Left renal cortex interstitium (tissue), 4 donors: ENCODE measurements around the gene ATAD3A. TPM values are rescaled to one million over a fixed set of nuclear protein-coding genes. Genes with fewer than 3 reads are reported as not detected.
"Not testable (repeated sequence)": the region's sequence is repeated elsewhere in the genome, so short reads cannot be mapped to it uniquely, and the experiment has no call there.

Source experiments
- DNase-seq, 4 donors: peaks; one replicate each; pipeline ENCODE4 v3.0.0-alpha.2; 2013; ENCODE audit warnings: low read depth in 4 of 4, low spot score in 2 of 4, missing footprints in 1 of 4
- polyA plus RNA-seq, 4 donors: library from polyadenylated mRNA; unstranded; fragments of 120-200 nt; gene quantifications; one replicate each; pipeline ENCODE4 v1.2.1, GENCODE V29; 2013; ENCODE audit not compliant: insufficient read length in 4 of 4

The ATAD3A gene
- polyA plus RNA-seq, 4 donors: 15.8 to 31.6 (median 24.4) TPM

GRCh38 chr1:1489231-1489630 is 22.7 kb upstream of the ATAD3A start:
- DNase-seq: no peak

DNA sequence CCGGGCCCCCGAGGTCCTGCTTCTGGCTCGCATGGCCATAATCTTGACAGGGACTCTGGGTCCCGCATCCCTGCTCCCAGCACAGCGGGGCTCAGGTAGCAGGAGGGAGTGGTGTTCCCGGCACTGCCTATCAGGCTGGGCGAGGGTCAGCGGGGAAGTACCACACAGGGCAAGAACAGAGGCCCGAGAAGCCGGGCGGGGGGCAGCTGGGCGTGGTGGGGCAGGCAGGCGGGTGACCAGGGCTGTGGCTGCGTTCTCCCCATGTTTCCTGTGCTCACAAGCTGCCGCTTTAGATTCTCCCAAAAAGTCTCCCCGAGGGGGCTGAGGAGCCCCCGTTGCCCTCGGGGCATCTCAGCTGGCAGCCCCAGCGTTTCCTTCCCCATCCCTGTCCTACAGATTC is 22.1 kb upstream of the ATAD3A start:
- DNase-seq: no peak

- DNase-seq: no peak
Observed at GRCh38 chr1:1490633-1491230, 21.2 kb upstream of the ATAD3A start.

DNA sequence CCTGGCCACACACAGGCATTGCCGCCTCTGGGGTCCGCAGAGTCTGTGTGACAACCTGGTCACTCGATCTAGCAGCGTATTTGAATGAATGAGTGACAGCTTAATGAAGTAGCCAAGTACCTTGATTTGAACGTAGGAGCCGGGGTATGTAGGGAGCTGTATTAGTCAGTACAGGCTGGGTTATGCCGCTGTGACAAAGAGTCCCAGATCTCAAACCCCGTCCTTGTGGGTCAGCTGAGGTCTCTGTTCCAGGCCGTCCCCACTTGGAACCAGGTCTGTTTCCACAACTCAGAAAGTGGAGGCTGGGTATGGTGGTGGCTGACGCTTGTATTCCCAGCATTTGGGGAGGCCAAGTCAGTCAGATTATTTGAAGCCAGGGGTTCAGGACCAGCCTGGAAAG is 20.4 kb upstream of the ATAD3A start:
- no peak for DNase-seq

DNA sequence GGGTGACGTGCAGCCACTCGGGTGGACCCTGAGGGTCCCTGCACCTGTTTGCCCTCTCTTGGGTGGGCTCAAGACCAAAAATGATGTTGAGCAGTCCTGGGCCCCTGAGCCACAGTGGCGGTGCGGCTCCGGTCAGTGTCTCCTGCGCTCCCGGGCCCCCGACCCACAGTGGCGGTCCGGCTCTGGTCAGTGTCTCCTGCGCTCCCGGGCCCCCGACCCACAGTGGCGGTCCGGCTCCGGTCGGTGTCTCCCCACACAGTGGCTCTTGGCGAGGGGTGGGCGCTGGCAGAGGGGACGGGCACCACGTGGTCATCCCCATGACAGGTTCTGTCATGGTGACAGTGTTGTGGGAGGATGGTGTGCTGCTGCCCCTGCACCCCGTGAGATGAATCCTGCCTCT is 17.7 kb upstream of the ATAD3A start:
- DNase-seq: not testable (repeated sequence)

DNA sequence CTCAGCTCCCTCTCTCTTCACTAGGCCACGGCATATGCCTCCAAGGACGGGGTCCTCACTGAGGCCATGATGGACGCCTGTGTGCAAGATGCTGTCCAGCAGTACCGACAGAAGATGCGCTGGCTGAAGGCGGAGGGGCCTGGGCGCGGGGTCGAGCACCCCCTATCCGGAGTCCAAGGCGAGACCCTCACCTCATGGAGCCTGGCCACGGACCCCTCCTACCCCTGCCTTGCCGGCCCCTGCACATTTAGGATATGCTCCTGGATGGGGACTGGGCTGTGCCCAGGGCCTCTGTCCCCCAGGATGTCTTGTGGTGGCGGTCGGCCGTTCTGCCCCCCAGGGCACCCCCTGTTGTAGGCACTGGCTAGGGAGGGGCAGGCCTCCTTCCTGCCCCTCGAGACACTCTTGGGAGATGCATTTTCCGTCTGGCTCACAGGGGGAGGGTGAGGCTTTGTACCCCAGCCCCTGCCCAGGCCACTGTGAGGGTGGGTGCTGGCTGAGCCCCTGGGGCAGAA is 16.4 kb upstream of the ATAD3A start:
- DNase-seq: not testable (repeated sequence)

DNA sequence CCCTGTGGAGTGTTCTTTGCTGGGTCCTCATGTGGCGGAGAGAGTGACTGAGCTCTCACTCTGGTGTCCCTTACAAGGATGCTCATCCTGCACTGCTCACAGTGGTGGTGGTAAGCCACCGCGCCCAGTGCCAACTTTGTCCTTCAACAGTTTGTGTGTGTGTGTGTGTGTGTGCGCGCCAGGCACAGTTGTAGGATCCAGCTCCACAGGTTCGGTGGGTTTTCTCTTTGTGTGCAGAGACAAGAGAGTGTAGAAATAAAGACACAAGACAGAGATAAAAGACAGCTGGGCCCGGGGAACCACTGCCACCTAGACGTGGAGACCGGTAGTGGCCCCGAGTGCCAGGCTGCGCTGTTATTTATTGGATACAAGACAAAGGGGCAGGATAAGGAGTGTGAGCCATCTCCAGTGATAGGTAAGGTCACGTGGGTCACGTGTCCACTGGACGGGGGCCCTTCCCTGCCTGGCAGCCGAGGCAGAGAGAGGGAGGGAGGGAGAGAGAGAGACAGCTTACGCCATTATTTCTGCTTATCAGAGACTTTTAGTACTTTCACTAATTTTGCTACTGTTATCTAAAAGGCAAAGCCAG is 7.1 kb upstream of the ATAD3A start:
- peak in 2 of 4 donors; percentile 34 to 36 for DNase-seq

GRCh38 chr1:1505366-1505798 is 6.6 kb upstream of the ATAD3A start:
- DNase-seq: not testable (repeated sequence)

- not testable (repeated sequence) for DNase-seq
Observed at GRCh38 chr1:1505801-1506200, 6.2 kb upstream of the ATAD3A start.

- no peak for DNase-seq
Observed at GRCh38 chr1:1507305-1507704, 4.7 kb upstream of the ATAD3A start.

GRCh38 chr1:1508775-1509464 is 3.0 kb upstream of the ATAD3A start:
- not testable (repeated sequence) for DNase-seq

DNA sequence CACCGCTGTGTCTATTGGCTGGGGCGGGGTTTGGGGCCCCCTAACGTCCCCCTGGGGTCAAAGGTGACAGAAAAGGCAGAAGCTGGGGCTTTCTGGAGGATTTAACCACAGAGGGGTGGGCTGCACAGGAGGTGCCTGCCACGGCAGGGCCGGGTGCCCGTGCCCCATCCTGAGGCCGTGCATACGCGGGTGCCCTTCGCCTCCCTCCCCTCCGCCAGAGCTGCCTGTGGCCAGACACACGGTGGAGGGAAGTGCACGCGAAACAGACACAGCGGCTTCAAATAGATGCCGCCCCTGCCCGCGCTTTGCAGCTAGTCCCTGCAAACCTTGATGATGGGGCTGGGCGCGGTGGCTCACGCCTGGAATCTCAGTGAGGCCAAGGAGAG is 2.5 kb upstream of the ATAD3A start:
- DNase-seq: not testable (repeated sequence)

DNA sequence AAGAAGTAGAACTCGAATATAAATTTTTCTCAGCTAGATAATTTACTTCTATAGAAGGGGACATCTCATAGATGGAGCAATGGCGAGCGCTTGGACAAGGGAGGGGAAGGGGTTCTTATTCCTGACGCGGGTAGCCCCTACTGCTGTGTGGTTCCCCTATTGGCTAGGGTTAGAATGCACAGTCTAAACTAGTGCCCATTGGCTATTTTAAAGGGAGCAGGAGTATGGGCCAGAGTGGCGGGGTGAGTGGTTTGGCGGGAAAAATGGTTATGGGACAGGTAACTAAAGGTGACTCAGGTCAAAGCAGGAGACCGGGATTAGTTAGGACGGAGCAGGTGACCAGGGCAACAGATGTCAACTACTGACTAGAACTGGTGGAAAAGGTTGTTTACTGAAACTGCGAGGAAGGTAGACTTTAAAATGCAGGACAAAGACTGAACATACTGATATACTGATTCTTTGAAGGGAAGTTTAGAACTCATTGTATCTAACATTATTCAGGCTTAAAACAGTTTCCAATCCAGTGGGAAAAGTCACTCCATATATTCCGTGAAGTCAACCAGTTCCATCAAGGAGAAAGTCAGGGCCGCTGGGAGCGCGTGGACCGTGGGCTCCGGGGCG is 940 bp upstream of the ATAD3A start:
- DNase-seq: peak in 1 of 4 donors; percentile 1

GRCh38 chr1:1512425-1512824 is 463 bp downstream of the ATAD3A start:
- DNase-seq: not testable (repeated sequence)

DNA sequence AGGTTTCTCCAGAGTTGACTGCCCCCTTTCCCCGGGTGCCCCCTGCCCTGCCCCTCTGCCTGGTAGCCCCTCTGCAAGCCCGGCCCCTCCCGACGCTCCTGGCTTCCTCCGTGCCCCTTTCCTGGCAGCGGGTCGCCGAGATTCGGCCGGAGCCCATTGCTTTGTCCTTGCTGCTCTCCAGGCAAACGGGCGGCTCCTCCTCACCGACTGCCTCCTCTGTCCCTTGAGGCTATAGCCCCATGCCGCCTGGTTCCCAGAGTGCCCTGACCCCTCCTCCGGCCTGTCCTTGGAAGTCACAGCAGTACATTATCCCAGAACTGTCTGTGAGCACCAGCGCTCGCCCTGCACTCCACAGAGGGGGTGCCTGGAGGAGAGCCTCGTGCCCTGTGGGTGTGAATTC is 1.7 kb downstream of the ATAD3A start:
- DNase-seq: not testable (repeated sequence)

DNA sequence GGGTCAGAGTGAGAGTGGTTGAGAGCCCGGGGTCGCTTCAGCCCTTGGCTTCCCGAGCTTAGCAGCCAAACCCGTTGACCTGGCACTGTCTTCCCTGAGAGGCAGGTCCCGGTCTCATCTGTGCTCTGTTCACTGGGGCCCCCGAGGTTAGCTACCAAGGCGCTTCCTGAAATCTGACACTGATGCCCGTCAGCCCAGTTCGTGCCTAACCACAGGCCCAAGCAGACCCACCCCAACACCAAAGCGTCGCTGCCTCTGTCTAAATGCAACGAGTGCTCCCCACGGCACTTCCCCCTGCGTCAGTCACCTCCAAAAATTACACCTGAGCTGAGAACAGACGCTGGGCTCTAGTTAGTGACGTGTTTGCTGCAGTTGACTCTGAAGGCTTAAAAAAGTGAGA is 2.4 kb downstream of the ATAD3A start:
- DNase-seq: not testable (repeated sequence)

GRCh38 chr1:1516923-1517322 is 5.0 kb downstream of the ATAD3A start:
- DNase-seq: not testable (repeated sequence)

DNA sequence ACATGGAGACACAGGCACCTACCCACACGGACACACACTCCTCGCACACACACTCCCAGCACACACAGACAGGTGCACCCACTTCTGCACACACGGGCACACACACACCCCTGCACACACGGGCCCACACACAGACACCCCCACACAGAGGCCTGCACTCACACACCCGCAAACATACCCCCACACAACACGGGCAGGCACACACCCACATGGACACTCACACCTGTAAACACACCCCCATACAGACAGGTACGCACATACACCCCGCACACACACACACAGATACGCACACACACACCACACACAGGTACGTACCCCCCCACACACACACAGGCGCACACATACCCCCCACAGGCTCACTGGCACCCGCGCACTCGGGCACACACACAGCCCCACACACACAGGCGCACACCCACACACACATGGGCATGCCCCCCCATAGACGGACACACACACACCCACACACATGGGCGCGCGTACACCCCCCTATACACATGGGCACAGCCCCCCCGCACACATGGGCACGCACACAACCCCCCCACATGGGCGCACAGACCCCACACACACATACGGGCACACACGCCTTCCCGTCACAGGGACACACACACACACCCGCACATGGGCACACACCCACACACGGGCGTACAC is 6.1 kb downstream of the ATAD3A start:
- DNase-seq: no peak

GRCh38 chr1:1518621-1519007 is 6.7 kb downstream of the ATAD3A start:
- not testable (repeated sequence) for DNase-seq

DNA sequence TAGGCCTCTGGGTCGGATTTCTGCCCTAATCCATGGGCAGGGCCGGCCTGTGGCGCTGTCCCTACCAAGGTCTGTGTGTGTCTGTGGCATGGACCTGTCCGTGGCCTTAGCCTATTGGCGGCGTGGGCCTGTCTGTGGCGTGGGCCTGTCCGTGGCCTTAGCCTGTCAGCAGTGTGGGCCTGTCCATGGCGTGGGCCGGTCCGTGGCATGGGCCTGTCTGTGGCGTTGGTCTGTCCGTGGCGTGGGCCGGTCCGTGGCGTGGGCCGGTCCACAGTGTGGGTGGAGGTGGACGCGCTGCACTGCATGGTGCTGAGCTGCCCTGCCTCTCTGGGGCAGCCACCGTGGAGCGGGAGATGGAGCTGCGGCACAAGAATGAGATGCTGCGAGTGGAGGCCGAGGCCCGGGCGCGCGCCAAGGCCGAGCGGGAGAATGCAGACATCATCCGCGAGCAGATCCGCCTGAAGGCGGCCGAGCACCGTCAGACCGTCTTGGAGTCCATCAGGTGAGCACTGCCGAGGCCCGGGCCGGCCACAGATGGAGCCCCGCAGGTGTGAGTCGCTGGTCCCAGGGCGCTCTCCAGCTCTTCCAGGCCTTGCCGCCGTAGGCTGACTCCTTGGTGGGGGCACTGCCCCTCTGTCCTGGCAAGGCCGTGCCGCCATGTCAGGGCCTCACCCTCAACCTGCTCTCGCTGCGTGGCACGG is 8.0 kb downstream of the ATAD3A start:
- not testable (repeated sequence) for DNase-seq
